HG03159 (cell line): ENCODE data around the gene GPR150.
"Not testable (repeated sequence)": the region's sequence is repeated elsewhere in the genome, so short reads cannot be mapped to it uniquely, and the experiment has no call there.

Source experiments
- ATAC-seq: cut with Tn5 transposase; IDR thresholded peaks from one replicate; pipeline ENCODE4 v1.9.1; 2021; ENCODE audit warnings: mild to moderate bottlenecking, moderate library complexity; ENCODE audit not compliant: unreplicated experiment

GPR150 gene

DNA sequence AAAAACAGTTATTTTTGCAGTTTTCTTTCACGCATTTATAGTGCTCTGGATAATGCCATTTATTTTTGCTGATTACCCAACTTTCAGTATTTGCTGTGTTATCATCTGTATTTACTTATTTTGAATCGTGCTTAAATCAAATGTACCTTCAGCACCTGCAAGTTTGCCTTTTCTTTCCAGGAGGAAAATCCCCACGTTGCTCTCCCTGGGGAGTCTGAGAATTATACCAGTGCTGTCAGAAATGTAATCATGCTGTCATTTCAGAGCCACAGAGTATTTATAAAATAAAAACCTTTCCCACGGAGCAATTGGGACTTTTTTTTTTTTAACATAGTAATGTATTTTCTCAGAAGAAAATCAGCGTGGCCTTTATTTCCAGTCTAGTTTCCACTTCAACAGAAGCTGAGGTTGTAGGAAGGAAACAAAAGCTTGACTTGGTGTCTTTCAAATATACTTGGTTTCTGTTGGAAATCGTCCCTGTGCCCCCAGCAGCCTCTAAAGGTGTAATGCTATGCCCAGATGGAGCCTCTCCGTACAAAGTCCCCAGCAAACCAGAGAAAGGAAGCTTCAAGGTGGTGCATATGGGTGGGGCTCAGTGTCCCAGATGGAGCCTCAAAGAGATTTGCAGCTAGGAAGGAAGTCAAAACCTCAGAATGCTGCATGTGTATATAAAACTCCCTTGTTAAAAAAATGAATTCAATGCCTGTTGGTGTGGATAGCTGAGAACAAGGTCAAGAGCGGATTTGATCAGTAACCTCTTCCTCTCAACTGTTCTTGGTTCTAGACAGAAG lies 2.1 kb downstream of the GPR150 start:
- ATAC-seq: no peak

DNA sequence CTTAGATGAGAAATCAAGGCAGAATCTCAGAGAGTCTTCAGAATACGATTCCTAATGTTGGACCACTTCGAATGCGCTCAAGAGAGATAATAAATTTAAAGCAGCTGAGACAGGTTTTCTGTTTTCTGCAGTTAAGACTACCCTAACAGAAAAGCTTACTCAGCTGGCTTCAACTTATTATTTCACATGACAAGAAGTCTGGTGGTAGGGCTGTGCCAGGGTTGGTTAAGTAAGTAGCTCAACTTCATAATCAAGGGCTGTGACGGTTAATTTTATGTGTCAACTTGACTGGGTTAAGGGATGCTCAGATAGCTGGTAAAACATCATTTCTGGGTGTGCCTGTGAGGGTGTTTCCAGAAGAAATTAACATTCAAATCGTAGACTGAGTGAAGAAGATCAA lies 3.8 kb downstream of the GPR150 start:
- ATAC-seq: no peak

DNA sequence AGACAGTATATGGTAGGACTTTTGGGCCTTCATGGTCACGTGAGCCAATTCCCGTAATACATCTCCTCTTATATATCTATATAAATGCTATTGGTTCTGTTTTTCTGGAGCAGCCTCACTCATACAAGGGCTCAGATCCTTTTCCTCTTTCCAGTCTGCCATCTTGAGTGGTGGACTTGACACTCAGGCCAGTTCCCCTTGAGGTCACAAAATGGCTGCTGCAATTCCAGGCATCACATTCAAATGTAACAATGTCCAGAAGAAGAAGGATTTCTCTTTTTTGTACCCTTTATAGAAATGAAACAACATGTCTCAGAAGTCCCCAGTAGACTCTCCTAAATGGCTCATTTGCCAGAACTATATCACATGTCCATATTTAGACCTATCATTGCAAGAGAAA lies 4.5 kb downstream of the GPR150 start:
- no peak for ATAC-seq

DNA sequence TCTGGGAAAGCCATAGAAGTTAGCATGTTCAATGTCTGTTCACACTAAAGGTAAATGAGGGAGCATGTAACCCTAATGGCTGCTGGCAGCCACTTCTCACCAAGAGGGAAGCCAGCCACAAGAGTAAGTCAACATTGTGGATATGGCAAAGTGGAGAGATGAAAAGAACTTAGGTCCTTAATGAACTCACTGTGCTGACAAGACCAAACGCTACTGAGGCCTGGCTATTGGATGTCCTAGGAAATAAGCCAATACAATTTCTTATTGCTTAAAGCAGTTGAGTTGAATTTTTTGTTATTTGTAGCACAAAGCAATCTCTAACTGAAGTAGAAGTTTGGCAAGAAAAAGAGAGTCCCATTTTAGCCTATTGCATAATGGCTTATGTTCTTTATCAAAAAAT lies 6.8 kb downstream of the GPR150 start:
- ATAC-seq: no peak

DNA sequence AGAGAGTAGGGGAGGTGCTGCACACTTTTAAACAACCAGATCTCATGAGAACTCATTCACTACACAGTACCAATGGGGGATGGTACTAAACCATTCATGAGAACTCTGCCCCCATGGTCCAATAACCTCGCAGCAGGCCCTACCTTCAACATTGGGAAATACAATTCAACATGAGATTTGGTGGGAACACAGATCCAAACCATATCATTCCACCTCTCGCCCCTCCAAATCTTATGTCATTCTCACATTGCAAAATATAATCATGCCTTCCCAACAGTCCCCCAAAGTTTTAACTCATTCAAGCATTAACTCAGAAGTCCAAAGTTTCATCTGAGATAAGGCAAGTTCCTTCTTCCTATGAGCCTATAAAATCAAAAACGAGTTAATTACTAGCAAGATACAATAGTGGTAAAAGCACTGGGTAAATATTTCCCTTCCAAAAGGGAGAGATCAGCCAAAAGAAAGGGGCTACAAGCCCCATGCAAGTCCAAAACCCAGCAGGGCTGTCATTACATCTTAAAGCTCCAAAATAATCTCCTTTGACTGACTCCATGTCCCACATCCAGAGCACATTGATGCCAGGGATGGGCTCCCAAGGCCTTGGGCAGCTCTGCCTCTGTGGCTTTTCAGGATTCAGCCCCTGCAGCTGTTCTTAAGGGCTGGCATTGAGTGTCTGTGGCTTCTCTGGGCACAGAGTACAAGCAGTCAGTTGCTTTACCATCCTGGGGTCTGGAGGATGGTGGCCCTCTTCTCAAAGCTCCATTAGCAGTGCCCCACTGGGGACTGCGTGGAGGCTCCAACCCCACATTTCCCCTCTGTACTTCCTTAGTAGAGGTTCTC lies 8.3 kb downstream of the GPR150 start:
- ATAC-seq: no peak

DNA sequence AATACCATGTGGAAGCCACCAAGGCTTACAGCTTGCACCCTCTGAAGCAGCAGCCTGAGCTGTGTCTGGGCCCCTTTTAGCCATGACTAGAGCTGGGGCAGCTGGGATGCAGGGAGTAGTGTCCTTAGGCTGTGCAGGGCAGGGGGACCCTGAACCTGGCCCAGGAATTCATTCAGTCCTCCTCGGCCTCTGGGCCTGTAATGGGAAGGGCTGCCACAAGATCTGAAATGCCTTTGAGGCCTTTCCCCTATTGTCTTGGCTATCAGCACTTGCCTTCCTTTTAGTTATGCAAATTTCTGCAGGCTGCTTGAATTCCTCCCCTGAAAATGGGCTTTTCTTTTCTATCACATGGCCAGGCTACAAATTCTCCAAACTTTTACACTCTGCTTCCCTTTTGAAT lies 9.0 kb downstream of the GPR150 start:
- ATAC-seq: no peak

DNA sequence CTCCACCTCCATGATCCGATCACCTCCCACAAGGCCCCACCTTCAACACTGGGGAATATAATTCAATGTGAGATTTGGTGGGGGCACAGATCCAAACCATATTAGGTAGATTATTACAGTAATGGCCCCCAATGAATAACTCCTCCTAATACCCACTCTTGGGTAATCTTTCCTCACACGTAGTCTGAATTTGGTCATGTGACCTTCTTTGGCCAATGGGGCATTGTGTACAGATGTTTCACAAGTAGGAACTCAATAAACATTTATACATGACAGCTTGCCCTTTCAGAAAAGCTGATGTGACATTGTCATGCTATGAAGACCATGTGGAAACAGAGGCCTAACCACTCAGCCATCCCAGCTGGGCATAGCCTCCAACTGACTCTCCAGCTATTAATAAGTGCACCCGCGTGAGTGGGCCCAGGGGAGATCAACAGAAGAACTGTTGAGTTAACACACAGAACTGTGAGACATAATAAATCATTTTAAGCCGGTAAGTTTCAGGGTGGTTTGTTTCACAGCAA lies 10.6 kb downstream of the GPR150 start:
- ATAC-seq: no peak

DNA sequence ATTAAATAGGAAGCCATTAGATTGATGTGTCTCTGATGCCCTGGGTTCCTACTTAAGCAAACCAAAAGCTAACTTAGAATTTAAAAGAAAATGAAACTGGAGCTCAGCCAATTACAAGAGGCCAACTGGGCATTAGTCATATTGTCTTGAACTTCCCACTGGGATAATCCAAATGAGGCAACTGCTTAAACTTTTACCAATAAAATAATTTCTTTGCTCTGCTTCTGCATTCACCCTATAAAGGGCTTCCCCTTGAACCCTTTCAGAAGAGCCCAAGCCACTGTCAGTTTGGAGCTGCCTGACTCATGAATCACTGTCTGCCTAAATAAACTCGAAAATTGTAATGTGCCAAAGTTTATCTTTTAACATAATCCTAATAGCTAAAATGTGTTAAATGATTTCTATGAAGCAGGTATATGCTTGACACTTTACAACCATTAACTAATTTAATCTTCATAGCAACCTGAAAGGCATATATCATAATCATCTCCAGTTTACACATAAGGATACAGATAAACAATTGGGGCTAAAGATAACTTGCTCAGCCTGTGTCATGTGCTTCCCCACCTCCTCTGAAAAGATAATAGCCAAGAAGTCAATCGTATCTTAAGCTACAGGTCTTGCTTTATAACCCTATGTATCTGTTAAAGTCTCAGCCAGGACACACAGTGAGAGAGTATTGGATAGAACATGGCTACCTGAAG lies 11.5 kb downstream of the GPR150 start:
- ATAC-seq: no peak

DNA sequence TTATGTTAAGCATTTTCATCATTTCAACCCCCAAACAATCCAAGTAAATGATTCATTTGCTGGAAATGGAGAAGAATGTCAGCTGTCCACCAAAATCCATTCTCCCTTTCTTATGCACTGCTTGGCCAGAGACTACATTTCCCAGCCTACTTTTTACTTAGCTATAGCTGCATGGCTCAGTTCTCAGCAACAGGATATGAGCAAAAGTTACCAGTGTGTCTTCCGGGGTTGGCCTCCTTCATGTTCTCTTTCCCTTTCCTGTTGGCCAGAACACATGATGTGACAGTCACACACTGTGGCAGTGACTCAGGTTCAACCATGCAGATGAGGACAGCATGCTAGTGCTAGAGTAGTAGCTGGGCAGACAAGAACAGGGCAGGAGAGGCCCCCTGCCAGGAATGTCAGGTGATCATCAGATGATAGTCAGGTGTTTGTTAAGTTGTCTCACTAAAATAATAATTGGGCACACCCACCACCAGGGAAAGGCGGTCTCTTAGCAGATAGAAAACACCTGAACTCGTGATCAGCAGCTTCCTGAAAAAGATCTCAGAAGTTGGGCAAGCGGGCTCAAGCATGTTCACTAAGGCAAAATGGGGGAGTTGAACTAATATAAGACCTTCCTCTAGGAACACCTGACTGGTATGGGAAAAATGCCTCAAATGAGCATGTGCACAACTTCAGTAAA lies 12.2 kb downstream of the GPR150 start:
- peak; percentile 98 for ATAC-seq

DNA sequence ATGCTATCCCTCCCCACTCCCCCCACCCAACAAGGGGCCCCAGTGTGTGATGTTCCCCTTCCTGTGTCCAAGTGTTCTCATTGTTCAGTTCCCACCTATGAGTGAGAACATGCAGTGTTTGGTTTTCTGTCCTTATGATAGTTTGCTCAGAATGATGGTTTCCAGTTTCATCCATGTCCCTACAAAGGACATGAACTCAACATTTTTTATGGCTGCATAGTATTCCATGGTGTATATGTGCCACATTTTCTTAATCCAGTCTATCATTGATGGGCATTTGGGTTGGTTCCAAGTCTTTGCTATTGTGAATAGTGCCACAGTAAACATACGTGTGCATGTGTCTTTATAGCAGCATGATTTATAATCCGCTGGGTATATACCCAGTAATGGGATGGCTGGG lies 13.1 kb downstream of the GPR150 start:
- not testable (repeated sequence) for ATAC-seq

DNA sequence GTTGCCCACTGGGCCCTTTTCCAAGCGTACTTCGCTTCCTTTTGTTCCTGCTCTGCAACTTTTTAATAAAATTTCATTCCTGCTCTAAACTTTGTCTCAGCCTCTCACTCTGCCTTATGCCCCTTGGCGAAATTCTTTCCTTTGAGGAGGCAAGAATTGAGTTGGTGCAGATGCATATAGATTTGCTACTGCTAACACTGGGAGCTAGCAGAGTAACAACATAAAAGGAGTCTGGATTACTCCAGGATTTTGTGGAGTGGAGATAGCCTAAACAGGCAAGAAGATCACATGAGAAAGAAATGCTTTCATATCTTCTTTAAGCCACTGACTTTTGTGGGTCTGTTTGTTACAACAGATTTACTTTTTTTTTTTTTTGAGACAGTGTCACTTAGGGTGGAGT lies 13.8 kb downstream of the GPR150 start:
- no peak for ATAC-seq

DNA sequence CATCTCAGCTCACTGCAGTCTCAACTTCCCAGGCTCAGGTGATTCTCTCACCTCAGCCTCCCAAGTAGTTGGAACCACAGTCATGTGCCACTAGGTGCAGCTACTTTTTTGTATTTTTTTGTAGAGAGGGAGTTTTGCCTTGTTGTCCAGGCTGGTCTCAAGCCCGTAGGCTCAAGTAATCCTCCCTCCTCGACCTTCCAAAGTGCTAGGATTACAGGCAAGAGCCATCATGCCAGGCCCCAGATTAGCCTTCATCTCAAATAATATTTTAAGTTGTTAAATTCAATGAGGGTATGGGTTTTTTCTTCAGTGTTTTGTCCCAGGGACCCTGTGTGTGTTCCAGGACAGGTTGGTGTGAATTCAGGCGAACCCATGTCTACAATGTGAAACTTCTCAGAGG lies 14.2 kb downstream of the GPR150 start:
- ATAC-seq: no peak

DNA sequence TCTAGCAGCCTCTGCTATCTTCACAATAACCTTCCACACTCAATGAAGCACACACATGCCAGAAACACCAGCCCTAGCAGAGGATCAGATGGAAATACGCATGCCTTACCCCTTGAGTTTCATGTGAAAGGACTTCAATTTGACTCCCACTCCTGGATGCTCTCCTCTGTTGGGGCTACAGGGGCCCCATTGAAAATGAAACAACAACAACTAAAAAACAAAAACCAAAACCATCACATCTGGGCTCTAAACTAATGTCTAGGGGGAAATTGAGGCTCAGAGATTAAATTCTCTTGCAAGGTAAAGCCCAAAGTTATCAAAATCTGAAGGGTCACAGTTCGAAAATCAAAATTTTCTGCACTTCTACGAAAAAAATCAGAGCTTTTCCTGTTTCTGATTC lies 18.7 kb downstream of the GPR150 start:
- no peak for ATAC-seq

DNA sequence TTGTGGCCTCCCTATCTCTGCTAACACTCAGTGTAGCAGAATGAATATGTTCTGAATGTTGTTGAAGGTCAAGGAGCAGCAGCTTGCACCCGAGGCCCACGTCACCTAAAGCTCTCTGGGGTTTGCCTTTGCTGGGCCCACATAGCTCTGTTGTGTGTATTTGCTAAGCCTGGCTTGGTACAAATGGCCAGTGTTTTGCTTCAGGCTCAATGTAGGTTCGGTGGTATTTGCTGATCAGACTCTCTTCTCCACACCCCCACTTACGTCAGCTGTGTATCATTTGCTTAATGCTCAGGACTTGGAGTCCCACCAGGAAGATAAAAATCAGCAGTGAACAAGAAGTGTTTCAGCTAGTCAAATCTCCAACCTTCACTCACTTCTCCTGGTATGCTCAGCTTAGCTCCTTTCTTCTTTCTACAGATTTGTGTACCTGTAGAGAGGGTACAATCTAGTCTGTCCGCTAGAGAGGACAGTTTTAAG lies 21.9 kb downstream of the GPR150 start:
- no peak for ATAC-seq

DNA sequence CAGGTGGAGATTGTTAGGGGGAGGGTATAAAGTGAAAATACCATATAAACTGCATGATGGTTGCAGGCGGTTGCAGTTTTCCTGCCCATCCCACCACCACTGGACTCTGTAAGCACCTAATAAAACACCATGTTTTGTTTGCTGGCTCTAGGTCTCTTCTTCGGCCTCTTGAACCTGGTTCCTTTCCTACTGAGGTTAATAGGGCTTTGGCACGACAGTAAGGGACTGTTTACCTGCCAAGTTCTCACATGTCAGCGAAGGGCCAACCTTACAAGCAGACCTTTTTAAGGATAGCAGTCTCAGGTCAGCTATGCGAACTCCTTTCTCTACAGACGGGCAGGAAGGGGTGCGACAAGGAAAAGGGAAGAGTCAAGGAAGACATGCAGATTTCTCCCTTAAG lies 23.3 kb downstream of the GPR150 start:
- ATAC-seq: no peak

DNA sequence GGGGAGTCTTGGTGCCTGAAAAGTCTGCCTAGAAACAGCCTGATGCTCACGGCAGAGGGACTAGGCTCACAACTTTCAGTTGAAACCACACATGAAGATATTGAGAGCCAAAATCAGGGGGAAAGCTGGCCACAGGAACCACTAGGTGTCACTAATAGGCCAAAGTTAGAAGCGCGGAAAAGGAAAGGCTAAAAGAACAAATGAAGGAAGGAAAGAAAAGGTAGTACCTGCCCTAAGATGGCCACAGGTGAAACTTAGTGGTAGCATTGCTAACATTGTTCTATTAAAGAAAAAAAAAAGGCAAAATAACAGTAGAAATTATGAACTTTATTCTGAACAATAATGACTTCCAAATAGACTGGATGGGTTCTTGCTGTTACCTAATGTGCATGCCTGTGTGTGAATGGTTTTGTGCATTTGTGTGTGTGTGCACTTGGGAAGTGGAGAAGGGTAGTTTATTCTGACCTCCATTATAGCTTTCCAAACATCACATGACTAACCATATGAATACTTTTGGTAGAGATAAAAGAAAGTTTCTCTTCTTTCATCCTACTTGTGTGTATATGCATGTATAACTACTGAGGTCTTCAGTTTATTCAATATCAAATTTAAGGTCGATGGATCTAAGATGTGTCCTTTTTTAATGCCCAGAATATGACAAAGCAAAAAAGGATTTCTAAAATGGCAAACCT lies 24.6 kb downstream of the GPR150 start:
- ATAC-seq: peak; percentile 30

DNA sequence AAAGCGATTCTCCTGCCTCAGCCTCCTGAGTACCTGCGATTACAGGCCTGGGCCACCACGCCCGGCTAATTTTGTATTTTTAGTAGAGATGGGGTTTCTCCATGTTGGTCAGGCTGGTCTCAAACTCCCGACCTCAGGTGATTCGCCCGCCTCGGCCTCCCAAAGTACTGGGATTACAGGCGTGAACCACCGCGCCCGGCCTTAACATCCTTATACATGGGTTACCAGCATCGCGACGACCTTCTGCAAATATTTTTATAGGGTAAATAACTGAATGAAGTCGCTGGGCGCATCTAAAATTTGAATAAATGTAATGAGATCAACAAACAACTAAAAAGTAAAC lies 26.3 kb downstream of the GPR150 start:
- ATAC-seq: not testable (repeated sequence)

DNA sequence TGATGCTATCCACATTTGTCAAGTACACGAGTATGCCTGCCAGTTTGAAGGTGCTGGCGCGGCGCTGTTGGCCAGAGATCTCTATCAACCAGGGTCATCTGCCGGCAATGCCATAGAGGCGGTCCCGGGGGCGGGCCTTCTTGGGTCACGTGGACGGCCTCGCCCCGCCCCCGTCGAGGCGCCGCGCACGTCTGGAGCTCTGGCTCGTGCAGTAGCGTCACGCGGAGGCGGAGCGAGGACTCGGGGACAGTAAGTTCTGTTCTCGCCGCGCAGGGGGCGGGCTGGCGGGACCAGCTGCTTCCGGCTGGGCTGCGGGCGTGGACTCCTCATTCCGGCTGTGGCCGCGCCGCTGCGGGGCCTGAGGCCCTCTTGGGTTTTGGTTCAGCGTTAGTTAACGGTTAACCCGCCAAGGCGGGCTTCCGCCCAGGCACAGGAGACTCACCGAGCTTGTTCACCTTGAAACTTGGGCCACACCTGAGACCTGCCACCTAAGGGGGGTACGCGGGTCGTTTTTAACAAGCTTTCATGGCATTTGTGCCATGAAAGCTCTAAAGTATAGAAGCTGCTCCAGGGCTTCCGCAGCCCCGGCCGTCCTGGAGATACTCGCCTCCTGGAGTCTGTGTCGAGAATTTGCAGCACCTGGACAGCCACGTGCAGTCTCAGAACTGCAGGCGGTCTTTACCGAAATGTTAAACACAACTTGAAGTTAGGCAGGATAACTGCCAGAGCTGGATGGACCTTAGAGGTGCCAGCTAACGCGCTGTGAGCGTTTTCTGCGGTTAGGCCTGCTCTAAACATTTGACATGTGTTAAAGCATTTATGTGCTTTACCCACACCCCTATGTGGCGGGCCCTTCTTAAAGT lies 26.9 kb downstream of the GPR150 start, which contains the start of gene RFESD:
Gene RFESD (plus strand): TSS at position 209 of the 863 bp plus-strand sequence. CDS start 5,495 bp downstream, outside the sequence.
- ATAC-seq: peak; percentile 97
